ENCODE measurements around the gene ATP13A4. TPM values are rescaled to one million over a fixed set of nuclear protein-coding genes. Genes with fewer than 3 reads are reported as not detected.

ATP13A4 gene
- total RNA-seq, 2 donors from 2014 or later, result 0.57 to 1.3 TPM

DNA sequence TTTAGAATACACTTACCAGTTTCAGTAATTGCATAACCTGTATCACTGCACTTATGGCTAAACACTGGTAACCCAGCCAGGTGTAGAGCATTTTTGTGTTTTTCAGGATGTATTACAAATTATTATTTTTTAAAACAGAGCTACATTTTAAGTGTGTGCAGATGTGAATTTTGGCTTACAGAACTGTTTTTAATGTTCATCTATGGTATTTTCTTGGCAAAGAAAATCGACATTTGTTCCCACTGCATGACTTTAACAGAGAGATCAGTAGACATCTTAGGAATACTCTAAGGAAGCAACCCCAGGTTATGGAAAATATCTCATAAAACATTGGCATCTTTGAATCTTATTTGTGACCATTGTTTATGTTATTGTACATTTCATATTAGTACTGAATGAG is 73.3 kb downstream of the ATP13A4 start:
- H3K9me3 Mint-ChIP-seq, result peaks cover 8% of the 10 kb centered on the region
- H3K36me3 ChIP-seq (ENCODE audit: control insufficient read depth, insufficient read depth, low read length), result no peaks in the 10 kb centered on the region
- H3K4me3 Mint-ChIP-seq, result no peak overlapping the region
- no peaks in the 10 kb centered on the region for H3K9me3 ChIP-seq (ENCODE audit: control insufficient read depth, low read length)
- no peaks in the 10 kb centered on the region for H3K36me3 Mint-ChIP-seq (ENCODE audit: low read depth)
- 0% methylated on average over 1 of the region's 1 CpG for WGBS, 2 experiments (ENCODE audit: insufficient coverage in 1 of 2, insufficient read length in 1 of 2)
- TF ChIP-seq CTCF (conservative IDR thresholded peaks at IDR 0.05), result no peak
- no peak overlapping the region for H3K4me3 ChIP-seq (ENCODE audit: low read length)
- no peak overlapping the region for H3K27ac ChIP-seq (ENCODE audit: low read depth, low read length)
- H3K27me3 ChIP-seq (ENCODE audit: control insufficient read depth, insufficient read depth, low read length, poor library complexity, severe bottlenecking), result no peaks in the 10 kb centered on the region
- H3K27me3 Mint-ChIP-seq (ENCODE audit: insufficient read depth), result no peaks in the 10 kb centered on the region
- no peaks in the 10 kb centered on the region for H3K4me1 ChIP-seq (ENCODE audit: control insufficient read depth, insufficient read depth, low read length)
- no peak overlapping the region for H3K9ac ChIP-seq (ENCODE audit: extremely low read depth, low read length, poor library complexity, severe bottlenecking)
- DNase-seq, result no peak
- no peaks in the 10 kb centered on the region for H3K4me1 Mint-ChIP-seq
- no peak overlapping the region for H3K27ac Mint-ChIP-seq

DNA sequence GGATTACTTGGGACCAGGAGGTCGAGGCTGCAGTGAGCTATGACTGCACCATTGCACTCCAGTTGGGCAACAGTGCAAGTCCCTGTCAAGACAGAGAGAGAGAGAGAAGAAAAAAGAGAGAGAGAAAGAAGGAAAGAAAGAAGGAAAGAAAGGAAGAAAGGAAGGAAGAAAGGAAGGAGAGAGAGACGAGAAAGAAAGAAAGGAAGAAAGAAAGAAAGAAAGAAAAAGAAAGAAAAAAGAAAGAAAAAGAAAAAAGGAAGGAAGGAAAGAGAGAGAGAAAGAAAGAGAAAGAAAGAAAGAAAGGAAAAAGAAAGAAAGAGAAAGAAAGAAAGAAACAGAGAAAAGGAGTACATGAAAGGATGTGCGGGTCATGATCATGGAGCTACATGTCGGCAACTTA is 80.2 kb downstream of the ATP13A4 start:
- no peaks in the 10 kb centered on the region for H3K27me3 ChIP-seq (ENCODE audit: control insufficient read depth, insufficient read depth, low read length, poor library complexity, severe bottlenecking)
- no peak overlapping the region for H3K4me3 ChIP-seq (ENCODE audit: low read length)
- H3K36me3 ChIP-seq (ENCODE audit: control insufficient read depth, insufficient read depth, low read length), result no peaks in the 10 kb centered on the region
- Mint-ChIP-seq H3K4me3 (no peak overlapping the region), H3K36me3 (ENCODE audit: low read depth) (no peaks in the 10 kb centered on the region), H3K4me1 (no peaks in the 10 kb centered on the region), H3K27me3 (ENCODE audit: insufficient read depth) (peaks cover 3% of the 10 kb centered on the region), H3K9me3 (no peaks in the 10 kb centered on the region), H3K27ac (no peak overlapping the region)
- H3K27ac ChIP-seq (ENCODE audit: low read depth, low read length), result no peak overlapping the region
- H3K9ac ChIP-seq (ENCODE audit: extremely low read depth, low read length, poor library complexity, severe bottlenecking), result no peak overlapping the region
- H3K9me3 ChIP-seq (ENCODE audit: control insufficient read depth, low read length), result no peaks in the 10 kb centered on the region
- TF ChIP-seq CTCF (conservative IDR thresholded peaks at IDR 0.05), result no peak
- 98 to 100% methylated on average over 3 to 4 of the region's 4 CpGs for WGBS, 2 experiments (ENCODE audit: insufficient coverage in 1 of 2, insufficient read length in 1 of 2)
- no peaks in the 10 kb centered on the region for H3K4me1 ChIP-seq (ENCODE audit: control insufficient read depth, insufficient read depth, low read length)
- no peak for DNase-seq

DNA sequence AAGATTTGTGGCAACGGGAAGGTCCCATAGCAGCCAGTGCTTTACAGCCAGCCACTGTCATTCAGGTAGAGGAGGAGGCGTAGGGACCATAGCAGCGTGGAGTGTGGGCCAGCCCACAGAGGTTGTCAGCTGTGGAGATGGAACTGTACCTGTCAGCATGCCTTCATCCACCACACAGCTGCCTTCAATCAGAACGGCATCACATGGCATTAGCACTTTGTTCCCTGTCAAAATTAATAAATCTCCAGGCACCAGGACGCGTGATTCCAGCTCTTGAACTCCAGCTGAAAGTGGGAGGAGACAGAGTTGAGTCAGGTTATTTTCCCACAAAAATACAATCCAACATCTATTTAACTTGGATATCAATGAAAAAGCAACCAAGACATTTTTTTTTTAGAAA is 84.0 kb downstream of the ATP13A4 start:
- Mint-ChIP-seq H3K27me3 (ENCODE audit: insufficient read depth) (peaks cover 3% of the 10 kb centered on the region), H3K36me3 (ENCODE audit: low read depth) (no peaks in the 10 kb centered on the region), H3K9me3 (no peaks in the 10 kb centered on the region), H3K4me3 (no peak overlapping the region), H3K4me1 (peaks cover 4% of the 10 kb centered on the region), H3K27ac (no peak overlapping the region)
- no peak overlapping the region for H3K27ac ChIP-seq (ENCODE audit: low read depth, low read length)
- TF ChIP-seq CTCF (conservative IDR thresholded peaks at IDR 0.05), result no peak
- no peaks in the 10 kb centered on the region for H3K27me3 ChIP-seq (ENCODE audit: control insufficient read depth, insufficient read depth, low read length, poor library complexity, severe bottlenecking)
- H3K9me3 ChIP-seq (ENCODE audit: control insufficient read depth, low read length), result no peaks in the 10 kb centered on the region
- 90 to 94% methylated on average over 3 to 6 of the region's 6 CpGs for WGBS, 2 experiments (ENCODE audit: insufficient coverage in 1 of 2, insufficient read length in 1 of 2)
- no peak overlapping the region for H3K9ac ChIP-seq (ENCODE audit: extremely low read depth, low read length, poor library complexity, severe bottlenecking)
- no peak overlapping the region for H3K4me3 ChIP-seq (ENCODE audit: low read length)
- H3K36me3 ChIP-seq (ENCODE audit: control insufficient read depth, insufficient read depth, low read length), result no peaks in the 10 kb centered on the region
- H3K4me1 ChIP-seq (ENCODE audit: control insufficient read depth, insufficient read depth, low read length), result no peaks in the 10 kb centered on the region
- no peak for DNase-seq

All from endodermal cell (in vitro differentiated cells).